Stimulated activated CD4-positive, alpha-beta T cell treated with anti-CD3 and anti-CD28 coated beads, Interleukin-15, amount 100 ng/mL, for 1 hour (primary cell): ENCODE measurements around the gene NT5DC1.

Experiments used
- DNase-seq, 2 donors: peaks; one replicate each; pipeline ENCODE4 v3.0.0-alpha.2; 2020; ENCODE audit warnings: low read depth in 1 of 2, low spot score in 1 of 2

NT5DC1 gene

GRCh38 chr6:116133453-116133852 is 32.8 kb downstream of the NT5DC1 start:
- DNase-seq, result no peak

- DNase-seq, result no peak
Measured at GRCh38 chr6:116136373-116136772, 35.7 kb downstream of the NT5DC1 start.

GRCh38 chr6:116136933-116137340 is 36.3 kb downstream of the NT5DC1 start:
- no peak for DNase-seq

DNA sequence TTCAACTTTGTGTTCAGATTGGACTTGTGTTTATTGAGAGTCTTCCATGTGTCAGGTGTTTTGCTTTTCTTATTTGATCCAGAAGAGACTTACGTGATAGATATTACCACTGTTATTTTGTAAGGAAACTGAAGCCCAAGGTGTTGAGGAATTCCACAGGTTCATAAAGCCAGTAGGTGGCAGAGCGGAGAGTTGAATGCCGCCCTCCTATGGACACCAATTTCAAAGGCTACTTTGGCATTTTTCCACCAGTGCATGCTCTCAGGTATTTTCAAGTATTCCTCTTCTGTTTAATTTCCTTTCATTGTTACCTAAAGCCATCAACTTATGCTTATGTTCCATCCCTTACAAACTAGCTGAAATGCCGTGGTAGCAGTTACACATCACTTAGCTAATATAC is 39.3 kb downstream of the NT5DC1 start:
- DNase-seq, result no peak

DNA sequence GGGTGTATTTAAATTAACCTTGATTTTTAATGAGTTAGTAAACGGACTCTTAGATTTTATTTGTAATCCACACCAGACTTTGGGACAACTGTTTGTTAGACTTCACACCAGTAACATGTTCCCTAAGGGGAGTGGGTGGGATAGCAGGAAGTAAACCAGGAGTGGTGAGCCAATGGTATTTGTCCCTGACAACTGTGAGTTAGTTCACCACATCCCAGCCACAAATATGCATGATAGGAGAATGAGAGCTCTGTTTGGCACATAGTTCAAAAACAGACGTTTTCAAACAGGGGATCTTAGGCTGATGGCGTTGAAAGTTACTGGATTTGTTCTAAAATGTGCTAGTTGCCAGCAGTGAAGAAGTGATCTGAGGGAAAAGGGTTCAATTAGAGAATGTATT is 44.0 kb downstream of the NT5DC1 start:
- no peak for DNase-seq

DNA sequence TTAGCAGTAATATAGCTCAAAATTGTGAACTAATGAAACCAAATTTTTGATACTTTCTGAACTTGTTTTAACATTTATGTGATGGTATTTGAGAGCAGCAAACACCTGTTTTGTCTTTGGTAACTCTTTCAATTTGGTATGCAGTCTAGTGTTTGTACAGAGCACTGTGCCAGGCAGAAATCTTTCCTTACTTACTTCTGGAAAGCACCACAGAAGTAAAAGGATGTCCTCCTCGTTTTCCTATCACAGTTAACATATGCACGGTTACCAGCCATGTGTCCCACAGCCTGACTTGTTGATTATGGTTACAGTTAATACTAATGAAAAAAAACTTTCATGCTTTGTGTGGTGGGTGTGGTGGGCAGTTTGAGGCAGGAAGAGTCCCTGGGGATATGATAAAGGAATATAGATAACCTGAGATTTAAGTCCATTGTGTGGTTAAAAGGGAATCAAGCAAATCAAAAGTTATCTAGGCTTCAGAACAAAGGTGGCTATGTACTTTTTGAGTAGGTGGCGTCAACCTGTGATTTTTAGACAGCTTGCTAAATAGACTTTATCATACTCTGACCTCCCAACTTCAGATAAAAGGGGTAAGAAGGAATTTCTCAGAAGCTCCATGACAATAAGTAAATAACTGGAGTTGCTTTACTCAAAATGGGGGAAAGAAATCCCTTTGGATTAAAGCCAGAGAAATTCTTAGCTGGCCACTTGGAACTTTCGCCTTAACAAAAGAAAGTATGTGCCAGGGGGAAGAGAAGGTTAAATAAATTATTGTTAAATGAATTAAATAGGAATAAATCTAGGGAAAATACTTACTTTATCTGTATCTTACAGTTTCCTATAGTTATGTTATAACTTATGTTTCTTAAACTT is 45.4 kb downstream of the NT5DC1 start:
- DNase-seq, result no peak

GRCh38 chr6:116152620-116153019 is 52.0 kb downstream of the NT5DC1 start:
- no peak for DNase-seq

DNA sequence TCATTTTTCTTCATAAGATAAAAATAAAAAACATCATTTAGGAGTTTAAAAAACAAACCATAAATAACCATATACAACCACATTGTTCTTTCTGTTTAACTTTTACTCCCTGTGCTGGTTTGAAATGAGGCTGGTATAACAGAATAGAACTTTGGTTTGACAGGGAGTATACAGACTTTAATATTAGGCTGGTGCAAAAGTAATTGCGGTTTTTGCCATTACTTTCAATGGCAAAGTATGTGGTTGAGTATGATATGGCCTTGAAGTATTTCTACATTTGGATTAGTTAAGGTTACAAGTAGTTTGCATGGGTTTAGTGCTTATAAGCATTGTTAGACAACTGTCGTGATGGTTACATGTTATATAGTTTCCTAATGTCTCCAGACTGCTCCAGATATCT is 54.2 kb downstream of the NT5DC1 start:
- DNase-seq, result no peak

DNA sequence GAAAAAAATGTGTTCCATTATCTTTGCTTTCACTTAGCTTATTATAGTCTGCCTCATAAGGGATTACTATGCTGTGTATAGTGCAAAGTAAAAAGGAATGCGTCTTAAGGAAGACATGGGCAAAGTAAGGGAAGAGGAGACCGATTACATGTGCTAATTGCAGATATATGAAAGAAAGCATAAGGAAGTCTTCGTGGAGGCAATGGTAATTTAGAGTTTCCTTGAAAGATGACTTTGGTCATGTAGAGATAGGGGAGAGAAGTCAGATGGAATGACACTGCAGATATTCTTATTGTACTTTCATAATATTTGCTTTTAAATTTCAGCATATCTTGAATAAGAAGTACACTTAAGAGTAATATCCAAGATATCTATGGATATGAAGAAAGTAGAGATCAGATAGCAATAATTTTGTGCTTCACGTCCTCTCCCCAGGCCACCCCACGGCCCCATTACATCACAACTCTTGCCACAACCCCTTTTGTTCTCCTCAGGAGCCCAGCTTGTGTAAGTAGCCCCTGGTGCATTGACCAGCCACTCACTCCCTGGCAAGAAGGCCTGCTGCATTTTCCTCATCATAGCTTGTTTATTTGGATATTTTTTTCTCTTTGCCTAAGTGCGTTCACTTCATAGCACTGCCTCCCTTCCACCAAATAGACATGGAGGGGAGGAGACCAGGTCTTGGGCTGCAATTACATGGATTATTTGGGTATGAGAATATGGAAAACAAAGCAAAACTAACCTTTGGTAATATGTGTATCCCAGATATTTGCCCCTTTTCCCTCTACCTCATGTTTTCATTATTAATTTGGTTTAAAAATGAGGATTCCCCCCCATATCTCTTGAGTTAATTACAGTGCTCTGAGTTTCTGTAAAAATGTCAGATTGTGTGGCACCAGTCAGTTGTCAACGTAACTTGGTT is 56.0 kb downstream of the NT5DC1 start:
- no peak for DNase-seq

- no peak for DNase-seq
Measured at GRCh38 chr6:116157391-116157790, 56.7 kb downstream of the NT5DC1 start.

DNA sequence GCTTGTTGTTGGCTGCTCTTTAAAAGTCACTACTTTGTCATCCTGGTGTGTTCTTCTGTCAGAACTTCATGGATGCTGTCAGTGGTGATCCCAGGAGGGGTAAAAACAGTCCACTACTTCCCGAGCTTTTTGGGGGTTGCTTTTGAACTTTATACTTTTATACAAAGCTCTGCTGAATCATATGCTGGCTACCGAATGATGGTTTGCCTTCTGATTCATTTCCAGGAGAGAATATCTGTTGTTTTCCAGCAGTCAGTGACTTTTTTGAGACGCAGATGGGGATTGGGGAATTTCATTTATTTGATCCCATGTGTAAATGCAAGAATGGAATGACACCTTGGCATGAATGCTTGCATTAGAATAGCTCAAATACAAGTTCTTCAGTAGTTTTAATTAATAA is 58.0 kb downstream of the NT5DC1 start:
- no peak for DNase-seq

DNA sequence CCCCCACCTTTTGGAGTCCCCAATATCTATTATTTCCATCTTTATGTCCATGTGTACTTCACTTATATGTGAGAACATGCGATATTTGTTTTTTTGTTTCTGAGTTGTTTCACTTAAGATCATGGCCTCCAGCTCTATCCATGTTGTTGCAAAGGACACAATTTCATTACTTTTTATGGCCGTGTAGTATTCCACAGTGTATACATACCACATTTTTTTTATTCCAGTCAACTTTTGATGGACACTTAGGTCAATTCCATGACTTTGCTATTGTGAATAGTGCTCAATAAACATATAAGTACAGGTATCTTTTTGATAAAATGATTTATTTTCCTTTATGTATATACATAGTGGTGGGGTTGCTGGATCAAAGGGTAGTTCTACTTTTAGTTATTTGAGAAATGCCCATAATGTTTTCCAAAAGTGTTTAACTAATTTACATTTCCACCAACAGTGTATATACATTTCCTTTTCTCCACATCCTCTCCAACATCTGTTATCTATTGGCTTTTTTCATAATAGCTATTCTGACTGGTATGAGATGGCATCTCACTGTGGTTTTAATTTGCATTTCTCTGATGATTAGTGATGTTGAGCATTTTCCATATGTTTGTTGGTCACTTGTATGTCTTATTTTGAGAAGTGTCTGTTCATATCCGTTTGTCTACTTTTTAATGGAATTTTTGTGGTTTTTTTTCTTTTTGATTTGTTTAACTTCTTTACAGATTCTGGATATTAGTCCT is 59.3 kb downstream of the NT5DC1 start:
- no peak for DNase-seq

- no peak for DNase-seq
Measured at GRCh38 chr6:116165596-116165995, 64.9 kb downstream of the NT5DC1 start.

- no peak for DNase-seq
Measured at GRCh38 chr6:116166369-116166768, 65.7 kb downstream of the NT5DC1 start.

- DNase-seq, result no peak
Measured at GRCh38 chr6:116168148-116168547, 67.5 kb downstream of the NT5DC1 start.

DNA sequence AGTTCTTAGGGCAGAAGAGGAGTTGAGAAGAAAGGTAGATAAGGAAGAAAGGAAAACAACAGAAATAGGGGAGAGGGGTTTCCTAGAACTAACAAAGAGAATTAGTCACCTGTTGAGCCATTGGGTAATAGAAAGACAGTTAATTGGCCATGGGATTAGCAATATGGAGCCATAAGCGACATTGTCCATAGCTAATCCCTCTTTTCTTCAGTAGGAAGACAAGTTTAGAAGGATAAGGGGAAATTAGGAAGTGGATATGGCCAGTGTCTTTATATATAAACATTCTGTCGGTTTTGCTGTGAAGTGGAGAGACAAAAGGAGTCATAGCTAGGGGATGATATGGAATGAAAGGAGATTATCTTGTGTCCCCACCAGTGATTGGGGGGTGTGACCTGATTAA is 69.2 kb downstream of the NT5DC1 start:
- DNase-seq, result no peak

DNA sequence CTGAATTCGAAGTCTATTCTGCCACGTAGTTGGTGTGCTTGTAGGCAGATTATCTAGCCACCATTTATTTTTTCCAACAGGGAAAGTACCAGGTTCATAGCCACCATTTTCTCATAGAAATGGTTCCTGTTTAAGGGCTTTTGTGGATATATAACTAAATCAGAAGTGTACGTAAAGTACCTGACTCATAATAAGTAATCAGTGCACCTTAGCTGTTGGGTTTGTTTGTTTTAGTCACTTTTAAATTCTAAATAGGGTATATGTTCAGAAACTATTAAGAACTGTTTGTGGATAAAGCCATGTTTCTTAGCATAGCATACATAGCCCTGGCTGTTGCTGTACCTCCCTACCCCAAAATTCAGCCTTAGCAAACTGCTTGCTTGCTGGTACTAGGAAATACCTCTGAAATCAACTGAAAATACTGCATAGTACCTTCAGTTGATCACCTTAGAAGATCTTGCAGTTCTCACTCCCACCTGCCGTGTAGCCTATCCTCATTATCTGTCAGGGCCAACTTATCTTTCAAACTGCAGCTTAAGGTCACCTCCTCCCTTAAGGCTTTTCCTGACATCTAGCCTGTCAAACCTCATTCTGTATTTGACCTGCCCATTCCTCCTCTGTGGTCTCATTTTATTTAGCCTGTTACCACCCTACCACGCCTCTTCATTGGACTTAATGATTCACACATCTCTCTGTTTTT is 69.9 kb downstream of the NT5DC1 start:
- DNase-seq, result no peak

- no peak for DNase-seq
Measured at GRCh38 chr6:116173928-116174327, 73.3 kb downstream of the NT5DC1 start.

- DNase-seq, result no peak
Measured at GRCh38 chr6:116175344-116175743, 74.7 kb downstream of the NT5DC1 start.

- no peak for DNase-seq
Measured at GRCh38 chr6:116176596-116176995, 75.9 kb downstream of the NT5DC1 start.

GRCh38 chr6:116180375-116180774 is 79.7 kb downstream of the NT5DC1 start:
- no peak for DNase-seq
